ENCODE measurements around the gene KRTAP3-1.

DNA sequence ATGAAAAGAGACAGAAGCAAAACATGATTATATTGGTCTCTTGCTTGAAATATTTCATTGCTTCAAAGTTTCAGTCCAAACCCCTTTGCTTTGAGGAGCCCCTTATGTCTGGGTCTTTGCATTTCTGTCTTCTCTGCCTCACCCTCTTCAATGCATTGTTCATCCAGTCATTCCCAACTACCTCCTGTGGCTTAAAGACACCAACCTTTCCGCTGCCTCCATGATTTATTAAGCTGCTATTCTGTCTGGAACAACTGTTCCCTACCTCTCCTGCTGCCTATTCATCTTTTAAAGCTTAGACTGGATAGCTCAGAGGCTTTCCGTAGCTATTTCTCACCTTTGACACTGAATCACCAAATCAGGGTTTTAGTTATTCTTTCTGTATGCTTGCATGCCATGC lies 11.6 kb downstream of the KRTAP3-1 start:
- TF ChIP-seq POLR2A (IDR thresholded peaks at IDR 0.05): no peak
- TF ChIP-seq, protein P1, sequence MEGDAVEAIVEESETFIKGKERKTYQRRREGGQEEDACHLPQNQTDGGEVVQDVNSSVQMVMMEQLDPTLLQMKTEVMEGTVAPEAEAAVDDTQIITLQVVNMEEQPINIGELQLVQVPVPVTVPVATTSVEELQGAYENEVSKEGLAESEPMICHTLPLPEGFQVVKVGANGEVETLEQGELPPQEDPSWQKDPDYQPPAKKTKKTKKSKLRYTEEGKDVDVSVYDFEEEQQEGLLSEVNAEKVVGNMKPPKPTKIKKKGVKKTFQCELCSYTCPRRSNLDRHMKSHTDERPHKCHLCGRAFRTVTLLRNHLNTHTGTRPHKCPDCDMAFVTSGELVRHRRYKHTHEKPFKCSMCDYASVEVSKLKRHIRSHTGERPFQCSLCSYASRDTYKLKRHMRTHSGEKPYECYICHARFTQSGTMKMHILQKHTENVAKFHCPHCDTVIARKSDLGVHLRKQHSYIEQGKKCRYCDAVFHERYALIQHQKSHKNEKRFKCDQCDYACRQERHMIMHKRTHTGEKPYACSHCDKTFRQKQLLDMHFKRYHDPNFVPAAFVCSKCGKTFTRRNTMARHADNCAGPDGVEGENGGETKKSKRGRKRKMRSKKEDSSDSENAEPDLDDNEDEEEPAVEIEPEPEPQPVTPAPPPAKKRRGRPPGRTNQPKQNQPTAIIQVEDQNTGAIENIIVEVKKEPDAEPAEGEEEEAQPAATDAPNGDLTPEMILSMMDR (IDR thresholded peaks at IDR 0.05): no peak
- no peak for TF ChIP-seq EP300 (IDR thresholded peaks at IDR 0.05)
- no peak for TF ChIP-seq POLR2AphosphoS5 (IDR thresholded peaks at IDR 0.05)
